Pulmonary artery endothelial cell (primary cell): ENCODE measurements around the gene OR1A1. TPM values are rescaled to one million over a fixed set of nuclear protein-coding genes. Genes with fewer than 3 reads are reported as not detected.

Source experiments
- total RNA-seq: library from RNA; depleted of rRNA; stranded (reverse); fragments of >200 nt; gene quantifications from 2 replicates; pipeline ENCODE4 v1.2.3, GENCODE V29; 2014

Gene OR1A1
- total RNA-seq, 1 donor from 2014 or later, result not detected

Other genes starting within 250 kb of the OR1A1 start
- not detected in 2 replicates for gene OR1D5, start 144.1 kb upstream of the OR1A1 start, total RNA-seq
- gene OR1D2, start 103.2 kb upstream of the OR1A1 start, total RNA-seq, result not detected in 2 replicates
- not detected in 2 replicates for gene OR1G1, start 80.1 kb upstream of the OR1A1 start, total RNA-seq
- gene OR1A2, start 10.1 kb upstream of the OR1A1 start, total RNA-seq, result not detected in 2 replicates
- gene OR3A1, start 90.7 kb downstream of the OR1A1 start, total RNA-seq, result not detected in 2 replicates
- not detected in 2 replicates for gene OR3A2, start 178.6 kb downstream of the OR1A1 start, total RNA-seq
- not detected in 2 replicates for gene OR1E1, start 190.7 kb downstream of the OR1A1 start, total RNA-seq
- gene OR3A3, start 203.7 kb downstream of the OR1A1 start, total RNA-seq, result not detected in 2 replicates
- gene OR1E2, start 226.2 kb downstream of the OR1A1 start, total RNA-seq, result not detected in 2 replicates